Caco-2 (cell line): Measurements from ENCODE around the gene HYDIN. TPM values are rescaled to one million over a fixed set of nuclear protein-coding genes. Genes with fewer than 3 reads are reported as not detected.

Experiments
- BruUV-seq: library from RNA; stranded (reverse); fragments of 400-500 nt; replicated peaks from 2 replicates; lab custom pipeline; 2021; lab: Mats Ljungman, UMichigan
- CTCF ChIA-PET: fragments of 300-600 bp; sonication (Branson Sonifier 250); formaldehyde crosslinking; loops from one replicate; lab custom pipeline; 2022; ENCODE audit warnings: antibody characterized with exemption; lab: Charles Lee
- POLR2A ChIA-PET: fragments of 300-600 bp; sonication (Branson Sonifier 250); formaldehyde crosslinking; loops from one replicate; lab custom pipeline; 2022; ENCODE audit warnings: antibody characterized with exemption; lab: Charles Lee
- DNase-seq, 2 experiments: peaks; one replicate each; pipeline versions ENCODE4 v3.0.0 to v3.0.0-alpha.2; 2020 to 2022
- H3K27me3 ChIP-seq: replicated peaks from 2 replicates; pipeline ENCODE4 v1.6.0; 2011; ENCODE audit warnings: low read length; ENCODE audit not compliant: control insufficient read depth, insufficient read depth
- H3K36me3 ChIP-seq: 2 replicates; pipeline ENCODE4 v1.5.1; 2011; ENCODE audit warnings: low read length; ENCODE audit not compliant: control insufficient read depth, insufficient read depth
- H3K4me1 ChIP-seq: fragments of 250-450 bp; sonication (Bioruptor Pico); 2 replicates; pipeline ENCODE4 v1.5.1; 2020; ENCODE audit warnings: mild to moderate bottlenecking
- H3K4me3 ChIP-seq: 2 replicates; pipeline ENCODE4 v1.5.1; 2011; ENCODE audit warnings: low read depth, mild to moderate bottlenecking, control low read depth, low read length
- H3K9me3 ChIP-seq: fragments of 250-450 bp; sonication (Bioruptor Pico); 2 replicates; pipeline ENCODE4 v1.5.1; 2020; ENCODE audit warnings: mild to moderate bottlenecking, moderate library complexity
- H3K27ac Mint-ChIP-seq: one replicate; pipeline ENCODE4 v1.8.0; 2022; ENCODE audit warnings: mixed read lengths; ENCODE audit not compliant: unreplicated experiment
- H3K27me3 Mint-ChIP-seq: one replicate; pipeline ENCODE4 v1.8.0; 2022; ENCODE audit warnings: mixed read lengths; ENCODE audit not compliant: insufficient read depth, unreplicated experiment
- H3K36me3 Mint-ChIP-seq: one replicate; pipeline ENCODE4 v1.8.0; 2022; ENCODE audit warnings: mild to moderate bottlenecking, mixed read lengths; ENCODE audit not compliant: insufficient read depth, unreplicated experiment
- H3K4me1 Mint-ChIP-seq: one replicate; pipeline ENCODE4 v1.8.0; 2022; ENCODE audit warnings: low read depth, mixed read lengths; ENCODE audit not compliant: unreplicated experiment
- H3K4me3 Mint-ChIP-seq: one replicate; pipeline ENCODE4 v1.8.0; 2022; ENCODE audit warnings: mild to moderate bottlenecking, moderate library complexity, mixed read lengths; ENCODE audit not compliant: unreplicated experiment
- H3K9me3 Mint-ChIP-seq: one replicate; pipeline ENCODE4 v1.8.0; 2022; ENCODE audit warnings: mixed read lengths; ENCODE audit not compliant: unreplicated experiment
- intact Hi-C: fragments of 100-400 bp; cut with micrococcal nuclease; formaldehyde crosslinking; loops from one replicate; pipeline ENCODE4 v1.10.0; 2022; ENCODE audit not compliant: unreplicated experiment
- total RNA-seq: library from RNA; stranded (reverse); gene quantifications from 2 replicates; pipeline ENCODE4 v1.2.3, GENCODE V29; 2022
- TF ChIP-seq, protein P1 (sequence below), 2 experiments: fragments of 200-600 bp in 1 of 2; IDR thresholded peaks; 1 replicate in 1 of 2; 2 replicates in 1 of 2; pipeline versions ENCODE4 v1.5.1 to v1.8.0; 2011 to 2022; ENCODE audit warnings: antibody characterized with exemption in 1 of 2, control low read depth in 1 of 2, inconsistent platforms in 1 of 2, low read depth in 1 of 2, low read length in 1 of 2, mild to moderate bottlenecking in 1 of 2, moderate library complexity in 1 of 2; ENCODE audit not compliant: insufficient read depth in 1 of 2, severe bottlenecking in 1 of 2, unreplicated experiment in 1 of 2

Gene HYDIN
- total RNA-seq, 1 experiment from 2014 or later: 0.68 TPM

DNA sequence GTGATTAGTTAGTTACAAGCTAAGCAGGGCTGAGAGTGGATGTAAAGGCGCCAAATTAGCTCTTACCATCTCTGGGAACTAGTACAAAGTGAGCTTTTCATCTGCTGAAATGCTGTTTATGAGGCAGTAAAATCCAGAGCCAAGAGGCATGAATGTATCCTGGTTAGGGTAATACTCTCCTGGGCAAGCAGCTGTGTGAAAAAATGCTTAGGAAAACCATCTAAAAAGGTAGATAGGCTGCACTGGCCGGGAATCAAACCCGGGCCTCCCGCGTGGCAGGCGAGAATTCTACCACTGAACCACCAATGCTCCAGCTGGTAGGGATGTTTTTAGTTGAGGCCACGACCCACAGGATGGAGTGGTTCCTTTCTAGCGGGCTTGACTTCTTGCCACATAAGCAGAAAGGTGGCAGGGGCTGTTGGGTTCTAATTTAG is 452.5 kb downstream of the HYDIN start:
- intact Hi-C loops: no loop called here

DNA sequence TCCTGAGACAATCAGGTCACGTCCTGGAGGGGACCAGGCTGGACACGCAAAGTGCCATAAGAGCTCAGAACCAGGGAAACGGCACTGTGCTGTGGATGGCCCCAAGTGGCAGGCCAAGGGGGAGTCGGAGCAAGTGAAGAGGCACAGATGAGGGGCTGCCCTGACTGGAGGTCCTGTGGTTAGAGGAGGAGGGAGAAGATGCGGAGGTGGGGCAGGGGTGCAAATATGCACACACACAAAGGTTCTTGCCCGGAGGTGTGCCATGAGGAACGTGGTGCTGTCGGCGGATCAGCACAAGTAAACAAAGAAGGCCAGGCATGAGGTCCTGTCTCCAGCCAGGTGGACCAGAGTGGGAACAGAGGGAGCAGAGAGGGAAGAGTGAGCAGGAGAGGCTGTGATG is 453.0 kb downstream of the HYDIN start:
- CTCF ChIA-PET: no interaction called here
- intact Hi-C loops: no loop called here
- H3K36me3 ChIP-seq: peaks cover 8% of the 10 kb centered on the region; the same call in 1 of the 2 replicates

More for the DNA sequence above, 452.5 kb downstream of the HYDIN start:
- TF ChIP-seq, protein P1, sequence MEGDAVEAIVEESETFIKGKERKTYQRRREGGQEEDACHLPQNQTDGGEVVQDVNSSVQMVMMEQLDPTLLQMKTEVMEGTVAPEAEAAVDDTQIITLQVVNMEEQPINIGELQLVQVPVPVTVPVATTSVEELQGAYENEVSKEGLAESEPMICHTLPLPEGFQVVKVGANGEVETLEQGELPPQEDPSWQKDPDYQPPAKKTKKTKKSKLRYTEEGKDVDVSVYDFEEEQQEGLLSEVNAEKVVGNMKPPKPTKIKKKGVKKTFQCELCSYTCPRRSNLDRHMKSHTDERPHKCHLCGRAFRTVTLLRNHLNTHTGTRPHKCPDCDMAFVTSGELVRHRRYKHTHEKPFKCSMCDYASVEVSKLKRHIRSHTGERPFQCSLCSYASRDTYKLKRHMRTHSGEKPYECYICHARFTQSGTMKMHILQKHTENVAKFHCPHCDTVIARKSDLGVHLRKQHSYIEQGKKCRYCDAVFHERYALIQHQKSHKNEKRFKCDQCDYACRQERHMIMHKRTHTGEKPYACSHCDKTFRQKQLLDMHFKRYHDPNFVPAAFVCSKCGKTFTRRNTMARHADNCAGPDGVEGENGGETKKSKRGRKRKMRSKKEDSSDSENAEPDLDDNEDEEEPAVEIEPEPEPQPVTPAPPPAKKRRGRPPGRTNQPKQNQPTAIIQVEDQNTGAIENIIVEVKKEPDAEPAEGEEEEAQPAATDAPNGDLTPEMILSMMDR (IDR thresholded peaks at IDR 0.05; ENCODE audit: insufficient read depth in 1 of 2, low read depth in 1 of 2, low read length in 1 of 2, severe bottlenecking in 1 of 2, unreplicated experiment in 1 of 2): no peak
- Histone ChIP-seq H3K9me3 (peaks cover 3% of the 10 kb centered on the region; the same call in 1 of the 2 replicates), H3K4me1 (no peaks in the 10 kb centered on the region), H3K27me3 (no peaks in the 10 kb centered on the region), H3K36me3 (peaks cover 11% of the 10 kb centered on the region; the same call in 1 of the 2 replicates), H3K4me3 (no peak overlapping the region)
- ChIA-PET CTCF (no interaction called here), POLR2A (no interaction called here)
- DNase-seq: no peak
- BruUV-seq: no TSS peak
- Mint-ChIP-seq H3K9me3 (no peaks in the 10 kb centered on the region), H3K4me1 (peaks cover 10% of the 10 kb centered on the region), H3K36me3 (peaks cover 65% of the 10 kb centered on the region), H3K27me3 (no peaks in the 10 kb centered on the region), H3K27ac (no peak overlapping the region), H3K4me3 (no peak overlapping the region)

DNA sequence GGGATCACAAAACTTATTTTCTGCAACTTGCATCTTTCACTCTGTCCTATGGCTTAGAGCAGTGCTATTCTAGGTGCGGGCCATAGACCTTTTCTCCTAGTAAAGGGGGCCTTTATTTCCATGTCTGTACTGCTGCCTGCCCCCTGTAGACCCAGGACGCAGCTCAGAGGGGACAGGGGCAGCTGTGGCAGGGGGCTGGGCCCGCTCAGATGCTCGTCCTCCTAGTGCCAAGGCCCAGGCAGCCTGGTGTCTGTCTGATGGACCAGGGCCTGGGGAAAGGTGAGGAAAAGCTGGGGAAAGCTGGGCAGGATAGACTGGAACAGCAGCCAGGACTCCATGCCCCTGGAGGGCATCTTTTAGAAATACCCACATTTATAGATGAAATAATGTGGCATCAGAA is 455.1 kb downstream of the HYDIN start:
- intact Hi-C loops: no loop called here
- ChIA-PET CTCF (no interaction called here), POLR2A (no interaction called here)

More for the DNA sequence above, 453.0 kb downstream of the HYDIN start:
- H3K4me3 Mint-ChIP-seq: no peak overlapping the region
- no peak overlapping the region for H3K27ac Mint-ChIP-seq
- BruUV-seq: no TSS peak
- no peaks in the 10 kb centered on the region for H3K27me3 ChIP-seq
- no peaks in the 10 kb centered on the region for H3K4me1 ChIP-seq
- no peak for DNase-seq
- H3K4me3 ChIP-seq: no peak overlapping the region
- POLR2A ChIA-PET: interaction anchor here (0.6 kb wide), 1 partner anchor 52 kb away, joined by 3 read pairs; no protein-coding TSS in a partner anchor
- TF ChIP-seq, protein P1 (IDR thresholded peaks at IDR 0.05; ENCODE audit: insufficient read depth in 1 of 2, low read depth in 1 of 2, low read length in 1 of 2, severe bottlenecking in 1 of 2, unreplicated experiment in 1 of 2): no peak
- H3K9me3 ChIP-seq: peaks cover 3% of the 10 kb centered on the region; the same call in 1 of the 2 replicates
- H3K4me1 Mint-ChIP-seq: peaks cover 10% of the 10 kb centered on the region
- no peaks in the 10 kb centered on the region for H3K9me3 Mint-ChIP-seq
- no peaks in the 10 kb centered on the region for H3K27me3 Mint-ChIP-seq
- peaks cover 65% of the 10 kb centered on the region for H3K36me3 Mint-ChIP-seq

More for the DNA sequence above, 455.1 kb downstream of the HYDIN start:
- H3K27me3 ChIP-seq: no peaks in the 10 kb centered on the region
- BruUV-seq: no TSS peak
- no peaks in the 10 kb centered on the region for H3K36me3 ChIP-seq
- Mint-ChIP-seq H3K4me3 (no peak overlapping the region), H3K36me3 (peaks cover 57% of the 10 kb centered on the region), H3K27ac (no peak overlapping the region), H3K27me3 (no peaks in the 10 kb centered on the region), H3K9me3 (no peaks in the 10 kb centered on the region), H3K4me1 (peaks cover 10% of the 10 kb centered on the region)
- H3K4me1 ChIP-seq: no peaks in the 10 kb centered on the region
- no peaks in the 10 kb centered on the region for H3K9me3 ChIP-seq
- DNase-seq: no peak
- no peak overlapping the region for H3K4me3 ChIP-seq
- TF ChIP-seq, protein P1 (IDR thresholded peaks at IDR 0.05; ENCODE audit: insufficient read depth in 1 of 2, low read depth in 1 of 2, low read length in 1 of 2, severe bottlenecking in 1 of 2, unreplicated experiment in 1 of 2): no peak
